ENCODE data around the gene CCDC82.

The CCDC82 gene

DNA sequence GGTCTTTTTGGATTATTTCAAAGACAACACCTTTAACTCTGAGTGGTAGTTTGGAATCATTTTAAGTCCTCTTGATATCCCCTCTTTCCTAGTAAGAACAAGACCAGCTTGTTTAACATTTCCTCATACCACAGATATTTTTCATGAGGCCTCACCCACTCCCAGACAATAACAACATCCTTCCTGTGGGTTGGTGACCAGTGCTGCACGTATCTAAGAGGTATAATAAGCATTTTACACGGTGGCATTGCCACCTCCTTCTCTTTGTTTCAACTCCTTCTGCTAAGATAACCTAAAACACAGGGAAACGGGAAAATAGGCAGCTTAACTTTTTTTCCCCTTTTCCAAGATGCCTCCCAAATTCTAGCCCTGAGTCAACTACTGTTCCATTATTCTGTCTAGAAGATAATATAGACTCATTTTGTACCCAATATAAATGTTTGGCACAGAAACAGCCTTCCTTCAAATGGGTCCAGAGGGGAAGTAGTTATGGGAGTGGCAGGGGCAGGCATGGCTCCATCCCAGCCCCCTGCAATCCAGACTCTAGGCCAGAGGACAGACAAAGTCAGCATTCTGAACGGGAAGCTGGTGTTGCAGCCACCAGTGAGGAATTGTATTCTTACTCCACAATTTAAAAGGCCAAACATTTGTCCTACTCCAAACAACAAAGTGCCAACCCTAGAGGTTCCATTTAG, 75.2 kb downstream of the CCDC82 start:
- Histone ChIP-seq H3K4me3 (ENCODE audit: low read depth, low read length) (no peak overlapping the region), H3K4me1 (ENCODE audit: control insufficient read depth, insufficient read depth, low read length) (peaks cover 2% of the 10 kb centered on the region; the same call in 1 of the 2 replicates), H3K27ac (ENCODE audit: extremely low read depth, low read depth, low read length) (no peak overlapping the region), H3K36me3 (ENCODE audit: control insufficient read depth in 2 of 2, insufficient read depth in 1 of 2, low read length in 2 of 2) (no peaks in the 10 kb centered on the region), H3K9me3 (ENCODE audit: control insufficient read depth, insufficient read depth, low read depth, low read length) (no peaks in the 10 kb centered on the region)
- TF ChIP-seq, protein P1, sequence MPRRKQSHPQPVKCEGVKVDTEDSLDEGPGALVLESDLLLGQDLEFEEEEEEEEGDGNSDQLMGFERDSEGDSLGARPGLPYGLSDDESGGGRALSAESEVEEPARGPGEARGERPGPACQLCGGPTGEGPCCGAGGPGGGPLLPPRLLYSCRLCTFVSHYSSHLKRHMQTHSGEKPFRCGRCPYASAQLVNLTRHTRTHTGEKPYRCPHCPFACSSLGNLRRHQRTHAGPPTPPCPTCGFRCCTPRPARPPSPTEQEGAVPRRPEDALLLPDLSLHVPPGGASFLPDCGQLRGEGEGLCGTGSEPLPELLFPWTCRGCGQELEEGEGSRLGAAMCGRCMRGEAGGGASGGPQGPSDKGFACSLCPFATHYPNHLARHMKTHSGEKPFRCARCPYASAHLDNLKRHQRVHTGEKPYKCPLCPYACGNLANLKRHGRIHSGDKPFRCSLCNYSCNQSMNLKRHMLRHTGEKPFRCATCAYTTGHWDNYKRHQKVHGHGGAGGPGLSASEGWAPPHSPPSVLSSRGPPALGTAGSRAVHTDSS (tag by site-specific recombination; IDR thresholded peaks at IDR 0.05) = no peak
- no peak for TF ChIP-seq ZNF175 (tag by site-specific recombination; IDR thresholded peaks at IDR 0.05)
- TF ChIP-seq SALL2 (tag by site-specific recombination; IDR thresholded peaks at IDR 0.05; ENCODE audit: borderline replicate concordance) = no peak
- TF ChIP-seq ZBTB17 (tag by site-specific recombination; IDR thresholded peaks at IDR 0.05) = no peak
- TF ChIP-seq, protein P2, sequence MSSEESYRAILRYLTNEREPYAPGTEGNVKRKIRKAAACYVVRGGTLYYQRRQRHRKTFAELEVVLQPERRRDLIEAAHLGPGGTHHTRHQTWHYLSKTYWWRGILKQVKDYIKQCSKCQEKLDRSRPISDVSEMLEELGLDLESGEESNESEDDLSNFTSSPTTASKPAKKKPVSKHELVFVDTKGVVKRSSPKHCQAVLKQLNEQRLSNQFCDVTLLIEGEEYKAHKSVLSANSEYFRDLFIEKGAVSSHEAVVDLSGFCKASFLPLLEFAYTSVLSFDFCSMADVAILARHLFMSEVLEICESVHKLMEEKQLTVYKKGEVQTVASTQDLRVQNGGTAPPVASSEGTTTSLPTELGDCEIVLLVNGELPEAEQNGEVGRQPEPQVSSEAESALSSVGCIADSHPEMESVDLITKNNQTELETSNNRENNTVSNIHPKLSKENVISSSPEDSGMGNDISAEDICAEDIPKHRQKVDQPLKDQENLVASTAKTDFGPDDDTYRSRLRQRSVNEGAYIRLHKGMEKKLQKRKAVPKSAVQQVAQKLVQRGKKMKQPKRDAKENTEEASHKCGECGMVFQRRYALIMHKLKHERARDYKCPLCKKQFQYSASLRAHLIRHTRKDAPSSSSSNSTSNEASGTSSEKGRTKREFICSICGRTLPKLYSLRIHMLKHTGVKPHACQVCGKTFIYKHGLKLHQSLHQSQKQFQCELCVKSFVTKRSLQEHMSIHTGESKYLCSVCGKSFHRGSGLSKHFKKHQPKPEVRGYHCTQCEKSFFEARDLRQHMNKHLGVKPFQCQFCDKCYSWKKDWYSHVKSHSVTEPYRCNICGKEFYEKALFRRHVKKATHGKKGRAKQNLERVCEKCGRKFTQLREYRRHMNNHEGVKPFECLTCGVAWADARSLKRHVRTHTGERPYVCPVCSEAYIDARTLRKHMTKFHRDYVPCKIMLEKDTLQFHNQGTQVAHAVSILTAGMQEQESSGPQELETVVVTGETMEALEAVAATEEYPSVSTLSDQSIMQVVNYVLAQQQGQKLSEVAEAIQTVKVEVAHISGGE (tag by site-specific recombination; conservative IDR thresholded peaks at IDR 0.05; ENCODE audit: low read depth) = no peak
- no peak for TF ChIP-seq ZNF23 (tag by site-specific recombination; IDR thresholded peaks at IDR 0.05; ENCODE audit: borderline replicate concordance)
- TF ChIP-seq, protein P3, sequence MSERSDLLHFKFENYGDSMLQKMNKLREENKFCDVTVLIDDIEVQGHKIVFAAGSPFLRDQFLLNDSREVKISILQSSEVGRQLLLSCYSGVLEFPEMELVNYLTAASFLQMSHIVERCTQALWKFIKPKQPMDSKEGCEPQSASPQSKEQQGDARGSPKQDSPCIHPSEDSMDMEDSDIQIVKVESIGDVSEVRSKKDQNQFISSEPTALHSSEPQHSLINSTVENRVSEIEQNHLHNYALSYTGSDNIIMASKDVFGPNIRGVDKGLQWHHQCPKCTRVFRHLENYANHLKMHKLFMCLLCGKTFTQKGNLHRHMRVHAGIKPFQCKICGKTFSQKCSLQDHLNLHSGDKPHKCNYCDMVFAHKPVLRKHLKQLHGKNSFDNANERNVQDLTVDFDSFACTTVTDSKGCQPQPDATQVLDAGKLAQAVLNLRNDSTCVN (tag by site-specific recombination; optimal IDR thresholded peaks at IDR 0.05) = no peak
- TF ChIP-seq HOXC10 (CRISPR knock-in tag; IDR thresholded peaks at IDR 0.05) = no peak
- TF ChIP-seq ZNF423 (tag by site-specific recombination; IDR thresholded peaks at IDR 0.05) = no peak
- no peak for TF ChIP-seq AEBP2 (tag by site-specific recombination; IDR thresholded peaks at IDR 0.05; ENCODE audit: borderline replicate concordance)
- TF ChIP-seq KLF10 (tag by site-specific recombination; IDR thresholded peaks at IDR 0.05) = no peak
- TF ChIP-seq, protein P4, sequence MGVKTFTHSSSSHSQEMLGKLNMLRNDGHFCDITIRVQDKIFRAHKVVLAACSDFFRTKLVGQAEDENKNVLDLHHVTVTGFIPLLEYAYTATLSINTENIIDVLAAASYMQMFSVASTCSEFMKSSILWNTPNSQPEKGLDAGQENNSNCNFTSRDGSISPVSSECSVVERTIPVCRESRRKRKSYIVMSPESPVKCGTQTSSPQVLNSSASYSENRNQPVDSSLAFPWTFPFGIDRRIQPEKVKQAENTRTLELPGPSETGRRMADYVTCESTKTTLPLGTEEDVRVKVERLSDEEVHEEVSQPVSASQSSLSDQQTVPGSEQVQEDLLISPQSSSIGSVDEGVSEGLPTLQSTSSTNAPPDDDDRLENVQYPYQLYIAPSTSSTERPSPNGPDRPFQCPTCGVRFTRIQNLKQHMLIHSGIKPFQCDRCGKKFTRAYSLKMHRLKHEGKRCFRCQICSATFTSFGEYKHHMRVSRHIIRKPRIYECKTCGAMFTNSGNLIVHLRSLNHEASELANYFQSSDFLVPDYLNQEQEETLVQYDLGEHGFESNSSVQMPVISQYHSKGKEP (tag by site-specific recombination; IDR thresholded peaks at IDR 0.05) = no peak
- no peak for TF ChIP-seq ZNF341 (tag by site-specific recombination; IDR thresholded peaks at IDR 0.05; ENCODE audit: low read depth)
- no peak for TF ChIP-seq ZNF48 (tag by site-specific recombination; IDR thresholded peaks at IDR 0.05)
- ChIA-PET POLR2A (no interaction called here), CTCF (interaction anchor here (0.6 to 2.1 kb wide), 2 partner anchors 27 to 29 kb away, joined by 4 to 10 read pairs; partner anchors contain the start of gene MAML2)

GRCh38 chr11:96313163-96313562, 76.5 kb downstream of the CCDC82 start:
- no peaks in the 10 kb centered on the region for H3K36me3 ChIP-seq (ENCODE audit: control insufficient read depth in 2 of 2, insufficient read depth in 1 of 2, low read length in 2 of 2)
- no peaks in the 10 kb centered on the region for H3K9me3 ChIP-seq (ENCODE audit: control insufficient read depth, insufficient read depth, low read depth, low read length)
- TF ChIP-seq ZBTB7A (tag by site-specific recombination; IDR thresholded peaks at IDR 0.05; ENCODE audit: low read depth) (no peak), ZNF223 (tag by site-specific recombination; IDR thresholded peaks at IDR 0.05) (no peak), ZNF629 (tag by site-specific recombination; IDR thresholded peaks at IDR 0.05) (no peak), SP3 (tag by site-specific recombination; IDR thresholded peaks at IDR 0.05) (no peak)
- no peak overlapping the region for H3K27ac ChIP-seq (ENCODE audit: extremely low read depth, low read depth, low read length)
- ChIA-PET CTCF (no interaction called here), POLR2A (interaction anchor here (1.6 kb wide), 1 partner anchor 76 kb away, joined by 3 read pairs; the partner anchor contains the start of genes CCDC82 and JRKL)
- H3K4me1 ChIP-seq (ENCODE audit: control insufficient read depth, insufficient read depth, low read length) = peaks cover 4% of the 10 kb centered on the region; the same call in 1 of the 2 replicates
- no peak overlapping the region for H3K4me3 ChIP-seq (ENCODE audit: low read depth, low read length)
